DMS114 treated with DMSO at 0.1 percent for 48 hours (cell line): ENCODE results near the gene B3GAT1.

ENCODE experiments used
- DNase-seq: peaks from one replicate; lab custom pipeline; 2025; ENCODE audit not compliant: unreplicated experiment; lab: John Stamatoyannopoulos, UW

The B3GAT1 gene

DNA sequence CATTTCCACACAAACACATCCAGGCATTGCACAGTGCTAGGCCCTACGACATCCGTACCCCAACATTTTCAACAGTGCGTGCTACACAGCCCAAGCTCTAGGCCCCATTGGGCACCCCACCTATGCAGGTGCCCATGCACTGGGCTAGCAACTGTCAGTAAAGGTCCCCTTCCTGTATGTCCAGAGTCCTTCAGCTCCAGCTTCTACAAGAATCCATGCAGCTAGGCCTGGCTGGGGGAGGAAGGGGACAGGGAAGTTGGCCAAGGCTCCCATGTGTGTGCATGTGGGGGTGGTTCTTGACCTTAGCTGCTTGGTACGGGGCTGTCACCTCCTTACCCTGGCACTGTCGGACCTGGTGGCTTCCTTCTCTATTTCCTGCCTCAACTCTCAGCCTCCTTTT is 1.3 kb downstream of the B3GAT1 start:
- DNase-seq: no peak

DNA sequence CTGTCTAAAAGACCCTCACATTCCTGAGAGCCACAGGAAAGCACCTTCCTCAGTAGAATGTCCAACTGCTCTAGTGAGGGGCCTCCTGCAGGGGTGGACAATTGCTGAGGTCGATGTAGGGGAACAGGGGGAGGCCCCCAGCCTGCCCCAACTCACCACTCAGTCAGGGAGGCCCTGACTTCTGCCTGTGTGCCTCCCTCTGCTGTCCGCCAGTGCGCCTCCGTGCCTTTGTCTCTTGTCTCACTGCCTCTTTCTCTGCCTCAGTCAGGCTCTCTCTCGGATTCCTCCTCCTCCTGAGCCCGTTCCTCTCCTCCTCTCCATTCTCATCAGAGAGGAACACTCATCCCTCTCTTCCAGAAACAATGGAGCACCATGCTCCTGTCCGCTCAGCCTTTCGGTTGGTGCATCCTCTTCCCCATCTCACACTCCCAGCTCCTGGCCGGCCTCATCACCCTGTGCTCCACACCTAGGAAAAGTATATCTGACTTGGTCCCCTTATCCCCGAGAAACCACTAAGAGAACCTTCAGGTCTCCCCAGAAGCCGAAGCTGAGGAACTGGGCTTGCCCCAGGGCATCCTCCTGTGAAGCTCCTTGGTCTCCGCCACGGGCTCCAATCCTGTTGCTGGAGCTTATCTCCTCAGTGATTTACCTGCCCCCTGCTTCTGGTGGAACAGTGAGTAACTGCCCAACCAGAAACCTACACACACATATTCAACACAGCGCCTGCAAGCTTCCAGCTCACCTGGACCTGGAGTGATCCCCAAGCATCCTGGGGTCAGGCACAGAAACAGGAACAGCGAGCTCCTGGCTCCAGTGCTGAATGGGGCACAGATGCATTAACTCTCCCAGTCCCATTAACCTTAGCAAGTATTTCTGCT is 2.3 kb downstream of the B3GAT1 start:
- DNase-seq: no peak

DNA sequence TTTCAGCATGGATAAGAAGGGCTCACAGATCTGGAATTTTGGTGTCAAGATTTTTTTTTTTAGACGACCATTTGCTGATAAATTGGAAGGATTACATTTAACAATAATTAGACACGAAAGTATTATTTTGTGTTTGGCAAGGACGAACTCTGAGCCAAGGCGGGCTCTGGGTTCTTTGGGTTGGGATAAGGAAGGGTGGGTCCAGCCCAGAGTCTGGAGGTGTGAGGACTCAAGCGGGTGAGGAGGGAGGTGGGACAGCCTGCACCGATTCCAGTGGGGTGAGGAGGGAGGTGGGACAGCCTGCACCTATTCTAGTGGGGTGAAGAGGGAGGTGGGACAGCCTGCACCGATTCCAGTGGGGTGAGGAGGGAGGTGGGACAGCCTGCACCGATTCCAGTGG is 4.1 kb downstream of the B3GAT1 start:
- no peak for DNase-seq

DNA sequence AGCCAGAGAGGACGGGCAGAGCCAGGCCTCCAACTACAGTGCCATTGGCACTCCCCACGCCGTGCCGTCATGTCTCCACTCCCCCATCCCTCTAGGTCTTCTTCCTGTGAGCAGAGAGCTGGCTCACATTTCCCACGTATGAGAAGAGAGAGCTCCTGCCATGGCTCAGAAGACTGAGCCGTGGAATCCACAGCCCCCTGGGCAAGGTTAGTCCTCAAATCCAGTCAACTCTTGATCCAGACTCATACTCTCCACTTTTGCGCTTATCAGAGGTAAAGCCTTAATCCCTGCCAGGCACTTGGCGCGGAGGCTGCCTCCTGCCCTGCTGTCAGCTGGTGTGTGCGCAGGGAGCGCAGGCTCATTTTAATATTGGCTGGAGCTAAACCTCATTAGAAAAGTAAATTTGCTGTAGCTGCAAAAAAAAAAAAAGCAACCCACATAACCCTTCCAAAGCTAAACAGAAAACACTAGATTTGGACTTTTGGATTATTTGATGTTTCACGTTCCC is 4.7 kb downstream of the B3GAT1 start:
- no peak for DNase-seq

DNA sequence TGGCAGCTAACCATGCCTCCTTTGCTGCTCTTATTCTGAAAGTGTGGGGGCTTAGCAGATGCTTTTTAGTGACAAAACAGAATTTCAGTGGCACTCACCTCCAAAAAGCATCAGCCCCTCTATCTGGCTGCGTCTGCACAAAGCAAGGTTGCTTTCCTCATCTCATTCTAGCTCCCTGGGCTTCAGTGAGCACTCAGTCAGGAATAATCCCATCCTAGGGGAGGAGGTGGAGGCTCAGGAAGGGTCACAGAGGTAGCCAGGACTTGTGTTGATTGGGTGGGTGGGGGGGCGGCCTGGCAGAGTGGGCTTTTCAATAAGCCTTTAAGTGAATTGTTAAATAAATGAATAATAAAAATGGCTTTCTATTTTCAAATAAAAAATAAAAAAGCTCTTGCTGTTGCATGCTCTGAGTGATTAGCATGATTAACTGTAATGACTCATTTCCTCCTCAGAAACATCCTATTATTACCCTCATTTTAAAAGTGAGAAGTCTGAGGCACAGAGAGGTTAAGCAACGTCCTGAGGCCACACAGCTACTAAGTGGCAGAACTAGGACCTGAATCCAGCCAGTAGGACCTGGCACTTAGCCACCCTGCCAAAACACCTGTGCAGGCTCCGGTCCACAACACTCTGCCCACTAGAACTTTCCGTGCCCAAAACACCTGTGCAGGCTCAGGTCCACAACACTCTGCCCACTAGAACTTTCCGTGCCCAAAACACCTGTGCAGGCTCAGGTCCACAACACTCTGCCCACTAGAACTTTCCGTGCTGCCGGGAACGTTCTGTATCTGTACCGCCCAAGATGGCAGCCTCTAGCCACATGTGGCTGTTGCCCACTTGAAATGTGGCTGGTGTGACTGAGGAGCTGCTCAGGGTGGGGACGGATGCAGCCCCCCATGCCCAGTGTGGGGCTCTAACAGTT is 5.5 kb downstream of the B3GAT1 start:
- no peak for DNase-seq

DNA sequence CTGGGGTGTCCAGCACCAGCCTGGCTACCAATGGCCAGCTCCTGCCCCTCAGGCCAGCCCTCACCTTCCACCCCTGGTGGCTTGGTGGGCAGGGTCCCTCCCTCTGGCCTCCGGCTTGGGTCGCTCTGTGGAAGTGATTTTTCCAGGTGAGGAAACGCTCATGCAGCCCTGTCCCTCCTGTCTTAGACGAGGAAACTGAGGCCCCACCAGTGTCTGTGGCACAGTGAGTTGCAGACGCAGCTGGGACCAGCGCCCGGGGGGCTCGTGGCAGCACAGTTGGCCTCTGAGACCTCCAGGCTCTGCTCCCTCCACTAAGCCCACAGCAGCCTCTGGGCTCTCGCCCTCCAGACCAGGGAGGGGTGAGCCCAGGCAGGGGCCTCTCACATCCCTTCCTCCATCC is 6.2 kb downstream of the B3GAT1 start:
- DNase-seq: no peak

DNA sequence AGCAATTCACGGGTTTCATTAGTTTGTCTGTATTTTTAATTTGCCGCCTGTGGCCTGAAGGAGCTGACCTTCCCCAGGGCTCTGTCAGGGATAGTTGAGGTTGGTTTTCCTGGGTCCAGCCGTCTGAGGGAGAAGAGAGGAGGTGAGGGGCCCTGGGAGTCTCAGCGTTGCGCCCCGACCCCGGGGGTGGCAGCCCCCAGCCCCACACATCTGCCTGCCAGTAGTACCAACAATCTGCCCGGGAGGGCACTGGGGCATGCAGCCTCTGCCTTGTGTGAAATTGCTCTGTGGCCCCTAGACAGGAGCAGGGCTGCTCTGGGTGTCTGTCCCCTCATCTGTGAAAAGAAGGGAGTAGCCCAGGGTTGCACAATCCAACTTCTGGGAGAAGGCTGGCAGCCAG is 6.6 kb downstream of the B3GAT1 start:
- no peak for DNase-seq

DNA sequence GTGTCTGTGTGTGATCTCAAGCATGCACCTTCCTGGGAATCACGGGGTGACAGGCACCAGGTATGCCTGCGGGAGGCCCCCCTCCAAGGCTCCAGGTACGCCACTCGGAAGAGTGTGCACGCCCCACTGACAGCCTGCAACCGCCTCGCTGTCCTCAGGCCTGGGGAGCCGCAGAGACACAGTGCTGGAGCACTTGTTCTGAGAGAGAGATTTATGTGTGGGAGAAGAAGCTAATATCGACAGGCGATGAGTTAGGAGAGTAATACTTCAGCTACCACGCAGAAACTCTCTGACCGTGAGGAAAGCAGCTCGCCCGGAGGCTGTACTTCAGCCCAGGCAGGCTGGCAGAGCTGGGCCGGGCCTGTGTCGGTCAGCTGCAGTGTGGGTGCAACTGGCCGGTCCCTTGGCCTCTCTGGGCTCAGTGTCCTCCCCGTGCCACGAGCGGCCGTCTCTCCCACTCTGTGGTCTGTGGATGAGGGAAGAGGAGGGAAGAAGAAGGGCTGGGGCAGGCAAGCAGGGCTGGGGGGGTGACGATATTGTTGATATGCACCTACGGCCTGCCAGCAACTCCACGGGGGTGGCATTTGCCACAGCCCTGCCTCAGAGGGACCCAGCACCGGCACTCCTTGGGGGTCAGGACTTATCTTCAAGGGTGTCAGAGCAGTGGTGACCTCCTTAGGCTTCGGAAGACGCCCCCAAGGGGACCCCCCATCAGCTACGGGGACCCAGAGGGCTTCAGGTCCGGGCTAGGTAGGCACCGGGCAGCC is 7.3 kb downstream of the B3GAT1 start:
- no peak for DNase-seq

DNA sequence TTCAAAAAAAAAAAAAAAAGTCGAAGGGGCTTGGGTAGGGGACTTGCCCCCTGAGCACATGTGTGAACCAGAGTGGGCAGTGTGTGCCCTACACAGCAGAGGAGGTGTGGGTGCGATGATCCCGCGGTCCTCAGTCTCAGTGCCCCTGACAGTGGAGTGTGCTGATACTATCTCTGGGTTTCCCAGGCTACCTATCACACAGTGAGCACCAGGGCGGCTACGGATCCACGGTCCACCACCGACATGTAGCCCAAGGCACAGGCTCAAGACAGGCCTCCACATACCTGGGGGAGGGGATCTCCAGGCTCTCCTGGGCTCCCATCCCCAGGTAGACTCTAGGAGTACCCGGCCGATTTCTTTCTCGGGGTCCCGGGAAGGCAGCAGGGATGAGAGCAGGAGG is 9.1 kb downstream of the B3GAT1 start:
- no peak for DNase-seq

DNA sequence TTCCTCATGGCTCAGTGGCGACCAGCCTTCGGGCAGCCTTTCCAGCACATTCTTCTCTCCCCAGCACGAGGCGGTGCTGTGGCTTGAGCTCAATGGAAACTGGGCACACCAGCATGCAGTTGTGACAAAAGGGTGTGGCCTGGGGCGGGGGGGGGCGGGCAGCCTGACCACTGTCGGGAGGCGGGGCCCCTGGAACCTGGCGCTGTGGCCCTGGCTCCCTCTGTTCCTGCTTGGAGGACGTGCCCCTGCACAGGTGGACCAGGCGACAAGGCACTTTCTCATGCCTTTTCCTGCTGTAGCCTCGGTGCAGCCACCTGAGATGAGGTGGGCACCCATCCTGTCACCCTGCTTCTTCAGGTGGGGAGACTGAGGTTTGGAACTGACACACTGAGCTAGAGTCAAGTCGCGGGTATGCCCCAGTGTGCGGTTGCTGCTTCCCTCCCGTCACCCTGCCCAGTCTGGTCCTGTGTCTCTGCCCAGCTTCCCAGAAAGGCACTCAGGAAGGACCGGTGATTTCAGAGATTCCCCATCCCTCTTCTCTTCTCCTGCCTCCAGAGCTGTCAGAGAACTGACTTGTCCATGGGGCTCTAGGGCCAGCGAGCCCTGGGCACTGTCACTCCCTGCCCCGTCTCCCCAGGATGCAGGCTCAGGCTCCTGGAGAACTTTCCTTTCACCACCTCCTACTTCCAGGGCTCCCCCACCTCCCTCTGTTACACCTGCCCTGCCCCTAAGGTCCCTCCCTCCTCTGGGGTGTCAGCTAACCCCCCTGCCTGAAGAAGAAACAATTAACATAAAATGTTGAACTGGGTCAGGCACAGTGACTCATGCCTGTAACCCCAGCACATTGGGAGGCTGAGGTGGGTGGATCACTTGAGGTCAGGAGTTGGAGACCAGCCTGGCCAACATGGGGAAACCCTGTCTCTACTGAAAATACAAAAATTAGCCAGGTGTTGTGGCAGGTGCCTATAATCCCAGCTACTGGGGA is 9.9 kb downstream of the B3GAT1 start:
- DNase-seq: no peak

DNA sequence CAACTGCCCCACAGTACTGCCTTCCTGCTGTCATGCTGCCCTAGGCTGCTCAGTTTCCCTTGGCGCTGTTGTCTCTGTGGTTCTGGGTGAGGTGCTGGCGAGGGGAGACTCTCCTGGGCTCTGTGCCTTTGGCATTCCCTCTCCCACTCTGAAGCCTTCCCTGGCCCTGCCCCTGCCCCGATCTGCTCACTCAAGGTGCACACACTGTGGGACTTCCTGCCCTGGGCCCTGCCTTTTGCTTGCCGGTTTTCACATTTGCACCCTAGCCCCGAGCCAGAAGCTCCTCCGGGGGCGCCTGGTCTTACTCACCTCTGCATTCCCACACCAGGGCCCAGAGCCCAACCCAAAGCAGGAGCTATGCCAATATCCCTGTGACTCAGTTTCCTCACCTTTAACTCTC is 12.0 kb downstream of the B3GAT1 start:
- DNase-seq: no peak

DNA sequence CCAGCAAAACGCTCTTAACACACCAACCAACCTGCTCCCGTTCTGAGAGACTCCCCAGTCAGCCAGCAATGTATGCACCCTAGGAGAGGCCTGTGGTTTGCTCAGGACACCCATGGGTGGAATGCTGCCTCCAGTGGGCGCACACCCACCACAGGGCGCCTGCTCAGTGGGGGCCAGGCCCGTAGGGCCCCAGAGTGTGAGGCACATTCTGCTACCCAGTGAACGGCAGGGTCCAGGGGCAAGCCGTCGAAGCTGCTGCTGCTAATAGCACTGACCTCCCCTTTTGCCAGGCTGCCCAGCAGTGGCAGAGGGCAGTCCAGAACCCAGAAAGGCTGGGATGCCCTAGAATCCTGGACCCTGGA is 12.8 kb downstream of the B3GAT1 start:
- DNase-seq: no peak

DNA sequence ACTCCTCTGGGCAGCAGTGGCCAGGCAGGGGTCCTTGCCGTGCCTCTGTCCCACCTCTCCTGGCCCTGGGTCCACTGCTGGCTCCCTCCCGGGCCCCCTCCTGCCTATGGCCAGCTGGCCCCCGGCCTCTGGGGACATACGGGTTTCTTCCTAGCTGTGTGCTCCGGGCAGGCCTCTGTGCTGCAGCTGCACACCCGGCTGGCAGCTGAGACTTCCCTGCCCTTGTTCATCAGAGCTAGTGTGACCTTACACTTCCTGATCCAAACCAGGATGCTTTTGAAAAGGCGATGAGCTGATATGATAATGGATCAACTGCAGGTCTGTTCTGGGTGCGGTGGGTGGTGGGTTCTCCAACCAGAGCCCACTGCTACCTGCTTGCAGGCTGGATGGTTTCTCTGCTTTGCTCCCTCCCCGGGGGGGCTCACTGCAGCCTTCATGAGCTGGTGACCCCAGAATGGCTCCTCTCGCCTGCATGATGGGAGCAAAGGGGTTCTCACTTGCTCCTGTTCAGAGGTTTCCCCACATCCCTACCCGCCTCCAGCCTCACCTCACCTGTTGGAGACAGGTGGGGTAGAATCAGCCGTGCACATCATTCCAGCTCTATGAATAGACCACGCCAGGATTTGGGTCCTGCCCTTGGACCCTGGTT is 13.3 kb downstream of the B3GAT1 start:
- no peak for DNase-seq

DNA sequence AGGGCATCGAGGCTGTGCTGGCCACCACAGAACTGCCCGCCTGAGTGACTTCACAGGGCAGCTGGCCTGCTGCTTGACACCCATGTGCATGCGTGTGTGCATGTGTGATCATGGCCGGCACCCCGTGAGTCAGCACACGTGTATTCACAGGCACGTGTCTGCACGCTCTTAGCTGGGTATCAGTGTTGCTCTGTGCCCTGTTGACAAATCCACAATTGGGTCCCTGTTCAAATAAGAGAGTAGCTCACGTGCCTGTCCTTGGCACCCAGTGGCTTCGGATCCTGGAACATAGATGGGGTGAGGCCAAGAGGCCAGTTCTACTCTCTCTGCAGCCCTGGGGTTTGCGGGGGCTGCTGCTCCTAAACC is 14.0 kb downstream of the B3GAT1 start:
- DNase-seq: no peak

DNA sequence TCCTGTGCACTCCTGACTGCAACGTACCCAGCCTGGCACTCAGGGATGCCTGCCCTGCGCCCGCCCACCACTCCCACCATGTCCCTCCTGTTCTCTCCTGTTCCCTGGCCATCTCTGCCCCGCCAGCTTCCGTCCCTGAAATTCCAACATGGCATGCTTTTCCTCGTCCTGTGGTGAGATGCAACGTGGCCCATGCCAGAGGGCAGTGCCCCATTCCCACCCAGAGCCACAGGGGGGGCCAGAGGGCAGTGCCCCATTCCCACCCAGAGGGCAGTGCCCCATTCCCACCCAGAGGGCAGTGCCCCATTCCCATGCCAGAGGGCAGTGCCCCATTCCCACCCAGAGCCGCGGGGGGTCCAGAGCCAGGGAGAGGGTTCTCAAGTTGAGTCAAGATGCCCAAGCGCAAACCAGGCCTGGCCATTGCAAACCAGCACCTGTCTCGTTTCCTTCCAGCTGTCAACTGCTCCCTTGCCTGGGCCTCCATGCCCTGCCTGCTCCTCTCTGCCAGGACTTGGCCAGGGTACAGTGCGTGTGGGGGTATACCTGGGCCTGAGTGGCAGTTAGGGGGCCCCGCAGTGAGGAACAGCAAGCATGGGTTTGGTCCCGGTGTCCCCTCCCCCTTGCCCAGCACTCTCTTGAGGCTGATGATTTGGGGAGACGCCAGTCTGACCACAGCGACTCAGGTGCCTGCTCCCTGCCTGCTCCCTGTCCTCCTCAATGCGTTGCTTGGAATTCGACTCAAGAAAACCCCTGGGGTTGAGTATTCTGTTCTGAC is 14.6 kb downstream of the B3GAT1 start:
- DNase-seq: no peak

DNA sequence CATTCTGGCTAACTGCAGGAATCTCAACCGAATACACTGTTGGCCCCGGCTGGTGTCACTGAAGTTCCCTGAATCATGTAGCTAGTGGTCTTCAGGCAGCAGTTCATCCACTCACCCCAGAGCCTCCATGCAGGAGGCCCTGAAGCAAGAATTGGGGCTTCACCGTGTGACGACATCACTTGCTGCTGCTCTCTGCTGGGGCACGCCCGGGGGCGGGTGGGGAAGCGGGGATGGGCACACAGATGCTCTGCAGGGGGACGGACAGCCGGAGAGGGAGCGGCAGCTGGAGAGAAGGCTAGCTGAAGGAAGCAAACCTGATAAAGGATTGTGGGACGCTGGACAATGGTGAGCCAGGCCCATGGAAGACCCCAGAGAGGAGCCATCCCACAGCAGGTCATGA is 17.0 kb downstream of the B3GAT1 start:
- no peak for DNase-seq

DNA sequence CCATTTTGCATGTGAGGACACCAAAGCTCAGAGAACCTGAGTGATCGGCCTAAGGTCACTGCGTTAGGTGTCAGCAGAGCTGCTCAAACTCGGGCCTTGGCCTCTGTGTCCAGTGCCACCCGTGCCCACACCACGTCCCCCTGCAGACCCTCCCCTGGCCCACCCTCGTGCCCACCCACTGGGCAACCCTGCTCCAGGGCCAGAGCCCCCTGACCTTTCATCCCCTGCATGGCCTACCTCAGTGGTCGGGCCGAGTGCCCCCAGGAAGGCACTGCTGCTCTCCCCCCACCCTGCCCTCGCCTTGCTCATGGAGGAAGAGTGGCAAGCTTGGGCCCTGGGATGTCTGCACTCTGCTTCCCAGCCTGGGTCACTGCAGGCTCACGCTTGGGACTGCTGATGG is 17.7 kb downstream of the B3GAT1 start:
- DNase-seq: no peak

DNA sequence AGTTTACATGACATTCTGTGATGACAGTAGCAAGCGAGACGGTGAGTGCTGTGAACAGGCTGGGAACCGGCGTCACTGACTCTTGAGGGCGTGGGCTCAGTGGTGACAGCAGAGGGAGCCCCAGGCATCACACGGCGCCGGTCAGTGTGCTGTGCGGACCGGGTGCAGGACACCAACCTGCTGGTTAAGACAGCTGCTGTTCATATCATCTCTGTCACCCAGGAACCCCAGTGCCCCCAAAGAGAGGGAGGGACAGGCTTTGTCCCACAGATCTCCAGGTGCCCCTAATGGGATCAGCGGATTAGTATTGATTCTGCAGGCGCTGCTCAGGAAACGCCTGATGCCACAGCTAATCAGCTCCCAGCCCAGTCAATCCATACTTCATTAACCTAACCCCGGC is 18.4 kb downstream of the B3GAT1 start:
- DNase-seq: no peak
